Fibroblast of skin of scalp (primary cell): ENCODE data around the gene PIWIL1.

Experiments
- DNase-seq: peaks from one replicate; pipeline ENCODE4 v3.0.0-alpha.2; 2013

The PIWIL1 gene

DNA sequence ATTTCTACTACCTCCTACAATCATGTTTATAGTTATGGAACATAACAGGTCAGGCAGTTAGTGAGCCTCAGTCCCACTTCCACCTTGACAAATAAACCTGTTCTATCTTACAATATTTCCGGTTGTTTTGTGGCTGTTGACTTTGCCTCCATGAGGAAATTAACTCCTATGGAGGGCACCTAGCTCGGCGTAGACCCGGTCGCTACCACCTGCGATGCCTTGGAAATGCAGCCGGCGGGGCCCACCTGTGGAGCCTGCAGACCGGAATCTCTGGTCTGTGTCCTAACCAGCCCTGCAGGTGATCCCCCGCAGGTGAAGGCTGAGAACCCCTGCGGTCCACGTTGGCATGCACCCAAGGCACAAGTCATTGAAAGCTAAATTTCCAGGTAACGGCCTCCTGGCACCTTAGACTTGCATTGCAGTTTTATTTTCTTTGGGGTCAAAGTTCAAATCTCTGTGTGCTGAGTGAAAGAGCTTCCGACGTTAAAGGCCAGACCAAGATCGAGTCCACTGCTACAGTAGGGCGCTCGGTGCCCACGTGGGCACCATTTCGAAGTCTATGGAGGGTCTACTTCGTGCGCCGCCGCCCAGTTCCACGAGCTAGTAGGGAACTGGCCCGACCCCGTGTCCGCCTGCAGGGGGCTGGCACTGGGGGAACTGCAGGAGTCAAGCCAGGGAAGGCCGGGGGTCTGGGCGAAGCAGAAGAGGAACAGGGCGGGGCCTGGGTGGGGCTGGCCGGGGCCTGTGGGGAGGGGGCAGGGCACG lies 782 bp upstream of the PIWIL1 start:
- DNase-seq, result no peak

GRCh38 chr12:130338794-130339601 lies 1.3 kb downstream of the PIWIL1 start:
- no peak for DNase-seq

DNA sequence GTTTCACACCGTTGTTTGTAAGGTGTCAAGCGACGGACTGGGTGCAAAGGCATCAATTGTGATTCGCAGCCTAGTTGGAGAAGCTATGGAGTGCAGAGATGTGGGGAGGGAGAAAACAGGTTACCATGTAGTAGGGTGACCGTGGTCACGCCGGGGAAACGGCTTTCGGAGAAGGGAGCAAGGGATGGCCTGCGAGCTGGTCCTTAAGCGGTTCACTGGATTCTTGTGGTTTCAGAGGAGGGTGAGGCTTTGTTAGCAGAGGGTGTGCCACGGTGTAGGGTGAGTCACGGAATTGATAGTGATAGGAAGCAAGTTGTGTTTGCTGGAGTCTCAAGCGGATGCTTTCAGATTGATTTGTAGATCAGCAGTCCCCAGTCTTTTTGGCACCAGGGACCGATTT lies 2.3 kb downstream of the PIWIL1 start:
- DNase-seq, result no peak

- DNase-seq, result no peak
Observed at GRCh38 chr12:130342442-130342841, 4.8 kb downstream of the PIWIL1 start.

- no peak for DNase-seq
Observed at GRCh38 chr12:130342842-130343241, 5.2 kb downstream of the PIWIL1 start.

DNA sequence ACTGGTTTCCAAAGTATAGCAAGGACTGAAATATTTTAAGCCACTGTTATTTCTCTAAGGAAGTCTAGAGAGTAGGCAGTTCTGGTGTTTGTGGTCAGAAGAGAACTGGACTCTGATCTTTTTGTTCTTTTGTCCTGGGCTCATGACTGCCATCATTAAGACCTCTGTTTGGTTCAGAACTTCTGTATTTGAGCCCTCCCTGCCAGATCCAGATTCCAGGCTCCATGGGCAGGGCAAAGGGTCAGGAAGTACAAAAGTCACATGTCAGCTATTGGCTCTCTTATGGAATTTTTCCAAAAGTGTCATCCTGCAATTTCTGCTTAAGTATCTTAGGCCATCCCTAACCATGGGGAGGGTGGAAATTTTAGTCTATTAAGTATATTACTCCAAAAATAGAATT lies 6.8 kb downstream of the PIWIL1 start:
- DNase-seq, result no peak

GRCh38 chr12:130345292-130345691 lies 7.6 kb downstream of the PIWIL1 start:
- DNase-seq, result no peak

DNA sequence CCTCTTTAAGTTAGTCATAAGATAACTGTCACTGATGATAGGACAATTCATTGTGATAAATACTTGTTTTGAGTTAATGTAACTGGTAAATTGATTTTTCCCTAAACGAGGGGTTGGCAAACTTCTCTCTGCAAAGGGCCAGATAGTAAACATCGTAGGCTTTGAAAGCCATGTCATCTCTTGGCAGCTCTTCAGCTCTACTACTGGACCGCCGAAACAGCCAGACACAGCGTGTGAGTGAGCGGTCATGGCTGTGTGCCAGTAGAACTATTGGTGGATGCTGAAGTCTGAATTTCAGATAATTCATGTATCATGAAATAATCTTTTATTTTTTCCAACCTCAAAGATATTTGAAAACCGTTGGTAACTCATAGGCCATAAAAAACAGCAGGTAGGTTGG lies 9.9 kb downstream of the PIWIL1 start:
- no peak for DNase-seq

- DNase-seq, result no peak
Observed at GRCh38 chr12:130350715-130351114, 13.0 kb downstream of the PIWIL1 start.

DNA sequence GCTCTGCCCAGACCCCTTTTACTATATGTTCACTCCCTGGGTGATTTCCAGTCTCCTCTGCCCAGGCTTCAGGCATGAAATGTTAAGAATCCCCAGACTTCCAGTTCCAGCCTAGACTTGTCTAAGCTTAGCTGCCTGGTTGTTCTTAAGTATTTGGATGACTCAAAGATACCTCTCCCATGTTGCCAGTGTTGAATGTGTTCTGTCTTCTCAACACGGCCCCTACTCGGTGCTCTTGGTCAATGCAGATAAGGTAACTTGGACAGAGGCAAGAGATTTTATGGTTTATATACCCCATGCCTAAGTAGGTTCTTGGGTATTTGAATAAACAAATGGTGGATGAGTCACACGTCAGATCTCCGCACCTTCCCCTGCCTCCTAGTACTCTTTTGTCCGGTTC lies 13.6 kb downstream of the PIWIL1 start:
- DNase-seq, result no peak

GRCh38 chr12:130353081-130353480 lies 15.4 kb downstream of the PIWIL1 start:
- DNase-seq, result no peak

GRCh38 chr12:130354407-130354806 lies 16.7 kb downstream of the PIWIL1 start:
- DNase-seq, result no peak

DNA sequence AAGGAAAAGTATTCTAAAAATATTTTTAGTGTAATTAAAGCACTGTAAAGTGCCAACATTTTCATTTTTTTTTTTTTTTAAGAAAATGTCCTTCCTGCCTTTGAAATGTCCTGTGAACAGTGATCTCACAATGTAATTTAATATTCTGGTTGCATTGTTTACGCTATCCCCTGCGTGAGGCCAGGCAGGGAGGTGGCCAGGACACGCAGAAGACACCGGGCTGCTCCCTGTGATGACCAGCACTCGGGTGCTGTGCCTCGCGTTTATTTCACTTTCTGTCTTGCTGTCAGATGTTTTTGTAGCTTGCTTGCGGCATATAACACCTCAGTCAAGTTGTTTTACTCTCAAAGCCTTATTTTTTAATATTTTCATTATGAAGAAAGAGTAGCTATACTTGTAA lies 18.5 kb downstream of the PIWIL1 start:
- no peak for DNase-seq

- DNase-seq, result no peak
Observed at GRCh38 chr12:130357241-130357640, 19.6 kb downstream of the PIWIL1 start.

DNA sequence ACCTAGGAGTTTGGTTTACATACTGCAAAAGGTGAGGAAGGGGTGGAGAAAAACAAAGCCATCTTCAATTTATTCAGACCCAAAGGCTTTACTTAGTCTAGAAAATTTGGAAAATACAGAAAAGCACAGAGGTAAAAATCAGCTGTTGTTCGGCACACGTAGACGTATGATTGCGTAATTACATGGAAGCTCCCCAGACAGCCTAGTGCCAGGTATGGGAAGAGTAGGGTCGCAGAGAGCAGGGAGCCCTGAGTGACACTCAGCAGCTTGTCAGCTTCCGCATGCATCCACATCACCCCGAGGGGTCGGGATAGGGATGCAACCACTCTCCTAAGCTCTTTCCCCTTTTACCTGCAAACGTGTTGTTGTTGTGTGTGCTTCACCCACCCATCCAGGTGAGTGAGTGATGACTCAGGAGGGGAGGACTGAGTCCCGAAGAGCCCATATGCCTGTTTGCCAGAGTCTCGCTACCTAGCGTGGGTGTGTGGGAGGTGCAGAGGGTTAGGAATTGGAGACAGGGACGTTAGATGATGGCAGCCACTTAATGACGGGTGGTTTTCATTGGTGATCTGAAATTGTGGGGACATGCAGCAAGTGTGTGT lies 20.1 kb downstream of the PIWIL1 start:
- DNase-seq, result no peak

GRCh38 chr12:130362060-130362459 lies 24.4 kb downstream of the PIWIL1 start:
- no peak for DNase-seq

GRCh38 chr12:130364578-130364977 lies 26.9 kb downstream of the PIWIL1 start:
- no peak for DNase-seq

DNA sequence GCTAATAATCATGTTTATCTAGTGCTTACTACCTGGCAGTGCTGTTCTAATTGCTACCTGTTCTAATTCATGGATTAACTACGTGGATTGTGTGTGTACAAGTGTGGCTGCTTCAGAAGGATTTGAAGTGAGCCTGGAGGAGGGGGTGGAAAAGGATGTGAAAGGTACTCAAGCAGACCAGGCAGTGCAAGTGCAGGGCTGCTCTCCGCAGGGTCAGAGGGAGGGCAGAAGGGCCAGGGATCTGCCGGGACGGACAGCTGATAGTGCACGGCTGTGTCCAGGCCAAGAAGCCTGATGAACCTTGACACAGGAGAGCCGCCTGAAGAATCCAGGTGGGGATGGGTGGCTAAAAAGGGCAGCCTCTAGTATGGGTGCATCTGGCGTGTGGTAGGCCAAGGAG lies 28.5 kb downstream of the PIWIL1 start:
- DNase-seq, result no peak

- DNase-seq, result no peak
Observed at GRCh38 chr12:130367003-130367402, 29.3 kb downstream of the PIWIL1 start.

DNA sequence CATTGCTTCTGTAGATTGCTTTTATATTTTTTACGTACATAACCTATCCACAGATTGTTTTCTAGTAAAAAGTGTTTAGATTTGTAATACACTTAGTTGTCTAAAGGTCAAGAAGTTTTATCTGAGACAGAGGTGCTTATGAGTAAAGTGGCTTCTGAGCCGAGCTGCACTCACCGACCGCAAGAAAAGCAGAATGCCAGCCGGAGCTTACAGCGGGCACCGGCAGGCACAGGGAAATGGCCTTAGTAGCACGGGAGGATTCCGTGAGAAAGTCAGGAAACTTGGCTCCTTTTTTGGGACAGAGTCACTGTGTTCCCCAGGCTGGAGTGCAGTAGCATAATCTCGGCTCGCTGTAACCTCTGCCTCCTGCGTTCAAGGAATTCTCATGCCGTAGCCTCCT lies 29.8 kb downstream of the PIWIL1 start:
- no peak for DNase-seq

DNA sequence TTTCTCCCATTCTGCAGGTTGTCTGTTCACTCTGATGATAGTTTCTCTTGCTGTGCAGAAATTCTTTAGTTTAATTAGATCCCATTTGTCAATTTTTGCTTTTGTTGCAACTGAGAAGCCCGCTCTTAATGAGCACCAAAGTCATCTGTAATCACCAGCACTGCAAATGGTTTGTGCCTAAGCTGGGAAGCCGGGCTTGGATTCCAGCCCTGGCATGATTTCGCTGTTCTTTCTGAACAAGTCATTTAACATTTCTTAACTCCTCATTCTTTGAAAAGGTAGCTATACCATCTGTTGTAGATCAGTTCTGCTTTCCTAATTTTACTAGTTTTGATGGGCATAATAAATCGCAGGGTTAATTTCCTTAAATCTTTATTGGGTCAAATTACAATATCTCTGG lies 32.1 kb downstream of the PIWIL1 start:
- DNase-seq, result no peak

GRCh38 chr12:130371296-130371695 lies 33.6 kb downstream of the PIWIL1 start:
- no peak for DNase-seq

DNA sequence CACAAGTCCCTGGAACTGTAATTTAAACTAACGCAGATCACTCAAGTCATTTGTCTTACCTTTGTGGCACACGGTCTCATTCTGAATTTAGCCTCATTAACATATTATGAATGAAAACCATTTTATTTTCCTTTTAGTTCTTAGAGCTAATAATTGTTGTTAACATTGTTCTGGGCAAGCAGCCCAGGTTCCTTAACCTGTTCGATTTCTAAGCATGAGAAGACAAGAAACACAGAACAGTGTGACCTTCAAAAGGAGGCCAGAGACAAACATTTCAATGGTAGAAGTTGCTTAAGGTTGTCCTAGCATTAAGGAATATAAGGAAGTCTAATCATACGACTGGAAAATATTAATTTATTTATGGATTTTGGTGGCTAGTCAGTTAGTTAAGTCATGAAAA lies 35.2 kb downstream of the PIWIL1 start:
- DNase-seq, result no peak

GRCh38 chr12:130374083-130374482 lies 36.4 kb downstream of the PIWIL1 start:
- no peak for DNase-seq
